Pons (tissue), 1 donor: ENCODE data around the gene PIGQ.
A peak's percentile ranks its signal among the peaks of the same experiment; 100 is the strongest.

Experiments used
- DNase-seq: peaks from one replicate; pipeline ENCODE4 v3.0.0-alpha.2; 2016; ENCODE audit warnings: low spot score

Gene PIGQ

GRCh38 chr16:606656-607307 lies 37.0 kb downstream of the PIGQ start:
- no peak for DNase-seq

GRCh38 chr16:608019-608418 lies 38.3 kb downstream of the PIGQ start:
- no peak for DNase-seq

- no peak for DNase-seq
Measured at GRCh38 chr16:609316-609715, 39.5 kb downstream of the PIGQ start.

GRCh38 chr16:609984-610383 lies 40.2 kb downstream of the PIGQ start:
- no peak for DNase-seq

GRCh38 chr16:610513-611381 lies 41.0 kb downstream of the PIGQ start:
- peak; percentile 67 for DNase-seq

GRCh38 chr16:615122-615521 lies 45.4 kb downstream of the PIGQ start:
- DNase-seq, result no peak

GRCh38 chr16:616733-617586 lies 47.2 kb downstream of the PIGQ start:
- DNase-seq, result no peak

GRCh38 chr16:617855-618254 lies 48.1 kb downstream of the PIGQ start:
- DNase-seq, result no peak

- DNase-seq, result no peak
Measured at GRCh38 chr16:619476-620100, 49.8 kb downstream of the PIGQ start.

GRCh38 chr16:620700-621525 lies 51.1 kb downstream of the PIGQ start:
- DNase-seq, result no peak

GRCh38 chr16:621526-622105 lies 51.8 kb downstream of the PIGQ start:
- DNase-seq, result no peak

GRCh38 chr16:622920-623280 lies 53.1 kb downstream of the PIGQ start:
- DNase-seq, result no peak

- DNase-seq, result no peak
Measured at GRCh38 chr16:624526-625070, 54.8 kb downstream of the PIGQ start.

- DNase-seq, result no peak
Measured at GRCh38 chr16:625117-625976, 55.6 kb downstream of the PIGQ start.

GRCh38 chr16:625977-626765 lies 56.4 kb downstream of the PIGQ start:
- DNase-seq, result no peak

- DNase-seq, result no peak
Measured at GRCh38 chr16:626787-627453, 57.2 kb downstream of the PIGQ start.

- DNase-seq, result no peak
Measured at GRCh38 chr16:627454-628239, 57.9 kb downstream of the PIGQ start.
